ENCODE data around the gene GNL1.

Gene GNL1

DNA sequence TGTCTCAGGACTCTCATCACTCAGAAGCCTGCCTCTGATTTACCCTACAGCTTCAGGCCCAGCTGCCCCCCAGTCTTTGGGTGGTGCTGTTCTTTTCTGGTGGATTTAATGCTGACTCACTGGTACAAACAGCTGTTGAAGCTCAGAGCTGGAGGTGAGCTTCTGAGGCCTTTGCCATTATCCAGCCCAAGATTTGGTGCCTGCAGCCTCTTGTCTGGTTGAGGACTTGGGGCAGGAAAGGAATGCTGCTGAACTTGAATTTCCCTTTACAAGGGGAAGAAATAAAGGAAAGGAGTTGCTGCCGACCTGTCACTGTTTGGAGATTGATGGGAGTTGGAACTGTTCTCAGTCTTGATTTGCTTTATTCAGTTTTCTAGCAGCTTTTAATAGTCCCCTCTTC lies 34.7 kb upstream of the GNL1 start:
- TF ChIP-seq, protein P1, sequence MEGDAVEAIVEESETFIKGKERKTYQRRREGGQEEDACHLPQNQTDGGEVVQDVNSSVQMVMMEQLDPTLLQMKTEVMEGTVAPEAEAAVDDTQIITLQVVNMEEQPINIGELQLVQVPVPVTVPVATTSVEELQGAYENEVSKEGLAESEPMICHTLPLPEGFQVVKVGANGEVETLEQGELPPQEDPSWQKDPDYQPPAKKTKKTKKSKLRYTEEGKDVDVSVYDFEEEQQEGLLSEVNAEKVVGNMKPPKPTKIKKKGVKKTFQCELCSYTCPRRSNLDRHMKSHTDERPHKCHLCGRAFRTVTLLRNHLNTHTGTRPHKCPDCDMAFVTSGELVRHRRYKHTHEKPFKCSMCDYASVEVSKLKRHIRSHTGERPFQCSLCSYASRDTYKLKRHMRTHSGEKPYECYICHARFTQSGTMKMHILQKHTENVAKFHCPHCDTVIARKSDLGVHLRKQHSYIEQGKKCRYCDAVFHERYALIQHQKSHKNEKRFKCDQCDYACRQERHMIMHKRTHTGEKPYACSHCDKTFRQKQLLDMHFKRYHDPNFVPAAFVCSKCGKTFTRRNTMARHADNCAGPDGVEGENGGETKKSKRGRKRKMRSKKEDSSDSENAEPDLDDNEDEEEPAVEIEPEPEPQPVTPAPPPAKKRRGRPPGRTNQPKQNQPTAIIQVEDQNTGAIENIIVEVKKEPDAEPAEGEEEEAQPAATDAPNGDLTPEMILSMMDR (IDR thresholded peaks at IDR 0.05; ENCODE audit: low read length) = no peak
- no peak for TF ChIP-seq EZH2 (IDR thresholded peaks at IDR 0.05; ENCODE audit: borderline replicate concordance, low read length)
- H3K4me3 ChIP-seq (ENCODE audit: low read depth, low read length, poor library complexity, severe bottlenecking) = no peak overlapping the region

DNA sequence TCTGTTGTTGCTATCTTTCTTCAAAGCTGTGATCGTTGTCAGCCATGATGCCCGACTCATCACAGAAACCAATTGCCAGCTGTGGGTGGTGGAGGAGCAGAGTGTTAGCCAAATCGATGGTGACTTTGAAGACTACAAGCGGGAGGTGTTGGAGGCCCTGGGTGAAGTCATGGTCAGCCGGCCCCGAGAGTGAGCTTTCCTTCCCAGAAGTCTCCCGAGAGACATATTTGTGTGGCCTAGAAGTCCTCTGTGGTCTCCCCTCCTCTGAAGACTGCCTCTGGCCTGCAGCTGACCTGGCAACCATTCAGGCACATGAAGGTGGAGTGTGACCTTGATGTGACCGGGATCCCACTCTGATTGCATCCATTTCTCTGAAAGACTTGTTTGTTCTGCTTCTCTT lies 34.2 kb upstream of the GNL1 start:
- Histone ChIP-seq H3K9me3 (ENCODE audit: low read length) (no peaks in the 10 kb centered on the region), H3K4me2 (ENCODE audit: low read length) (no peak overlapping the region), H3K27me3 (ENCODE audit: insufficient read depth, low read length) (no peaks in the 10 kb centered on the region), H2AFZ (ENCODE audit: low read length) (no peak overlapping the region), H3K79me2 (ENCODE audit: insufficient read depth, low read length) (no peaks in the 10 kb centered on the region), H4K20me1 (ENCODE audit: insufficient read depth, low read length) (no peaks in the 10 kb centered on the region), H3K4me3 (ENCODE audit: low read depth, low read length, poor library complexity, severe bottlenecking) (no peak overlapping the region), H3K27ac (ENCODE audit: low read depth, low read length, poor library complexity, severe bottlenecking) (no peak overlapping the region), H3K36me3 (ENCODE audit: insufficient read depth, low read length) (peaks cover 88% of the 10 kb centered on the region), H3K4me1 (ENCODE audit: insufficient read depth, low read length, severe bottlenecking) (no peaks in the 10 kb centered on the region), H3K9me2 (ENCODE audit: low read depth, low read length) (no peaks in the 10 kb centered on the region), H3K9ac (ENCODE audit: low read length) (no peak overlapping the region), H3F3A (ENCODE audit: insufficient read depth, low read length) (no peaks in the 10 kb centered on the region)
- TF ChIP-seq EZH2 (IDR thresholded peaks at IDR 0.05; ENCODE audit: borderline replicate concordance, low read length) = no peak
- TF ChIP-seq, protein P1 (IDR thresholded peaks at IDR 0.05; ENCODE audit: low read length) = no peak

More for the DNA sequence above, 34.7 kb upstream of the GNL1 start:
- Histone ChIP-seq H3F3A (ENCODE audit: insufficient read depth, low read length) (no peaks in the 10 kb centered on the region), H3K4me2 (ENCODE audit: low read length) (no peak overlapping the region), H3K27me3 (ENCODE audit: insufficient read depth, low read length) (no peaks in the 10 kb centered on the region), H3K79me2 (ENCODE audit: insufficient read depth, low read length) (no peaks in the 10 kb centered on the region), H2AFZ (ENCODE audit: low read length) (no peak overlapping the region), H3K27ac (ENCODE audit: low read depth, low read length, poor library complexity, severe bottlenecking) (no peak overlapping the region), H3K36me3 (ENCODE audit: insufficient read depth, low read length) (peaks cover 83% of the 10 kb centered on the region), H4K20me1 (ENCODE audit: insufficient read depth, low read length) (no peaks in the 10 kb centered on the region), H3K9me3 (ENCODE audit: low read length) (no peaks in the 10 kb centered on the region), H3K4me1 (ENCODE audit: insufficient read depth, low read length, severe bottlenecking) (no peaks in the 10 kb centered on the region), H3K9ac (ENCODE audit: low read length) (no peak overlapping the region), H3K9me2 (ENCODE audit: low read depth, low read length) (no peaks in the 10 kb centered on the region)

DNA sequence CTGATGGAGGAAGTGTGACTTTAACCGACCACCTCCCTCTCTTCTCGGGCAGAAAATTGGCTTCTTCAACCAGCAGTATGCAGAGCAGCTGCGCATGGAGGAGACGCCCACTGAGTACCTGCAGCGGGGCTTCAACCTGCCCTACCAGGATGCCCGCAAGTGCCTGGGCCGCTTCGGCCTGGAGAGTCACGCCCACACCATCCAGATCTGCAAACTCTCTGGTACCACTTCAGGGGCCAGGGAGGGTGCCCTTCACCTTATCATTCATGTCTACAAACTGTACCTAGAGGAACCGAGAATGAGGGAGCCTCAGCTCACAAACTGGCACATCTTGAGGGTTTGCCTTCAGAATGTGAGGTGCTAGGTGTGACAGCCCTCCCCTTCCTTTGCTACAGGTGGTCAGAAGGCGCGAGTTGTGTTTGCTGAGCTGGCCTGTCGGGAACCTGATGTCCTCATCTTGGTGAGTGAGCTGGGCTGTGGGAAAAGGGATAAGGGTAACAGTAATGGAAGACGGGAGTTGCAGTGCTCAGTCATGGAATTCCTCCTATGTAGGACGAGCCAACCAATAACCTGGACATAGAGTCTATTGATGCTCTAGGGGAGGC lies 33.6 kb upstream of the GNL1 start:
- Histone ChIP-seq H3F3A (ENCODE audit: insufficient read depth, low read length) (no peaks in the 10 kb centered on the region), H3K4me2 (ENCODE audit: low read length) (no peak overlapping the region), H4K20me1 (ENCODE audit: insufficient read depth, low read length) (no peaks in the 10 kb centered on the region), H3K4me1 (ENCODE audit: insufficient read depth, low read length, severe bottlenecking) (no peaks in the 10 kb centered on the region), H3K9ac (ENCODE audit: low read length) (no peak overlapping the region), H3K36me3 (ENCODE audit: insufficient read depth, low read length) (peaks cover 93% of the 10 kb centered on the region), H3K27ac (ENCODE audit: low read depth, low read length, poor library complexity, severe bottlenecking) (no peak overlapping the region), H3K9me3 (ENCODE audit: low read length) (no peaks in the 10 kb centered on the region), H3K9me2 (ENCODE audit: low read depth, low read length) (no peaks in the 10 kb centered on the region), H3K27me3 (ENCODE audit: insufficient read depth, low read length) (no peaks in the 10 kb centered on the region), H2AFZ (ENCODE audit: low read length) (no peak overlapping the region), H3K4me3 (ENCODE audit: low read depth, low read length, poor library complexity, severe bottlenecking) (no peak overlapping the region), H3K79me2 (ENCODE audit: insufficient read depth, low read length) (no peaks in the 10 kb centered on the region)
- TF ChIP-seq, protein P1 (IDR thresholded peaks at IDR 0.05; ENCODE audit: low read length) = no peak
- TF ChIP-seq EZH2 (IDR thresholded peaks at IDR 0.05; ENCODE audit: borderline replicate concordance, low read length) = no peak
